Measurements from ENCODE around the gene GSE1.

- no peak for TF ChIP-seq ZNF138 (CRISPR knock-in tag; IDR thresholded peaks at IDR 0.05; ENCODE audit: low read depth)
- no peak for TF ChIP-seq ZMAT3 (CRISPR knock-in tag; conservative IDR thresholded peaks at IDR 0.05)
- TF ChIP-seq ZBTB21 (CRISPR knock-in tag; IDR thresholded peaks at IDR 0.05), result no peak
- TF ChIP-seq NR2C2 (CRISPR knock-in tag; IDR thresholded peaks at IDR 0.05; ENCODE audit: borderline replicate concordance), result no peak
- TF ChIP-seq CTCF (CRISPR knock-in tag; IDR thresholded peaks at IDR 0.05), result no peak
- no peak for TF ChIP-seq ZNF33B (CRISPR knock-in tag; IDR thresholded peaks at IDR 0.05)
- no peak for TF ChIP-seq TAF1 (CRISPR knock-in tag; IDR thresholded peaks at IDR 0.05)
- TF ChIP-seq ATRX (CRISPR knock-in tag; IDR thresholded peaks at IDR 0.05; ENCODE audit: borderline replicate concordance), result no peak
- TF ChIP-seq ZFP91 (CRISPR knock-in tag; IDR thresholded peaks at IDR 0.05; ENCODE audit: borderline replicate concordance), result no peak
- no peak for TF ChIP-seq RFX1 (IDR thresholded peaks at IDR 0.05)
- no peak for TF ChIP-seq MTF2 (CRISPR knock-in tag; IDR thresholded peaks at IDR 0.05; ENCODE audit: borderline replicate concordance)
Observed at GRCh38 chr16:85639529-85640253, 26.6 kb downstream of the GSE1 start.
